Endothelial cell of umbilical vein (primary cell): ENCODE data around the gene GDNF. TPM values are rescaled to one million over a fixed set of nuclear protein-coding genes. Genes with fewer than 3 reads are reported as not detected.
"Not testable (repeated sequence)": the region's sequence is repeated elsewhere in the genome, so short reads cannot be mapped to it uniquely, and the experiment has no call there.

Experiments
- BruUV-seq: library from RNA; stranded (reverse); fragments of 400-500 nt; replicated peaks from 2 replicates; lab custom pipeline; 2021; lab: Mats Ljungman, UMichigan
- CTCF ChIA-PET: fragments of 300-600, 350-600 bp; sonication (Branson Sonifier 250); formaldehyde crosslinking; loops from one replicate; lab custom pipeline; 2021; ENCODE audit warnings: antibody characterized with exemption, inconsistent platforms; lab: Charles Lee
- POLR2A ChIA-PET: fragments of 300-600, 350-600 bp; sonication (Branson Sonifier 250); formaldehyde crosslinking; loops from one replicate; lab custom pipeline; 2021; ENCODE audit warnings: antibody characterized with exemption, inconsistent platforms; lab: Charles Lee
- DNase-seq: peaks from one replicate; pipeline ENCODE4 v3.0.0-alpha.2; 2011; ENCODE audit warnings: low read depth, low spot score
- FAIRE-seq: peaks from 2 replicates; lab custom pipeline; 2011; peaks lifted over from hg19 to GRCh38; lab: Jason Lieb, UNC
- H2AFZ ChIP-seq: 2 replicates; pipeline ENCODE4 v1.6.0; 2012; ENCODE audit warnings: low read depth, low read length, control low read depth, inconsistent platforms
- H3K27ac ChIP-seq: 2 replicates; pipeline ENCODE4 v1.5.1; 2011; ENCODE audit warnings: low read depth, mild to moderate bottlenecking, control low read depth, low read length, moderate library complexity; ENCODE audit not compliant: insufficient read depth
- H3K27me3 ChIP-seq, 2 experiments: 2 replicates each; pipeline versions ENCODE4 v1.6.0 to v1.6.1; 2011; ENCODE audit warnings: low read length in 2 of 2, mixed read lengths in 1 of 2; ENCODE audit not compliant: control insufficient read depth in 2 of 2, insufficient read depth in 2 of 2
- H3K36me3 ChIP-seq, 2 experiments: 2 replicates in 1 of 2; 3 replicates in 1 of 2; pipeline ENCODE4 v1.5.1; 2011; ENCODE audit warnings: low read length in 2 of 2, mild to moderate bottlenecking in 1 of 2, moderate library complexity in 1 of 2; ENCODE audit not compliant: control insufficient read depth in 2 of 2, insufficient read depth in 2 of 2; ENCODE audit errors: extremely low read depth in 1 of 2
- H3K4me1 ChIP-seq: 3 replicates; pipeline ENCODE4 v1.5.1; 2011; ENCODE audit warnings: mild to moderate bottlenecking, low read length; ENCODE audit not compliant: control insufficient read depth, insufficient read depth; ENCODE audit errors: extremely low read depth
- H3K4me2 ChIP-seq: 2 replicates; pipeline ENCODE4 v1.6.1; 2011; ENCODE audit warnings: low read length, control low read depth, mixed read lengths; ENCODE audit not compliant: insufficient read depth
- H3K4me3 ChIP-seq, 3 experiments: fragments of 200-600 bp in 1 of 3; sonication (generic), shearing (Covaris generic) in 1 of 3; replicated peaks in 1 of 3; 2 replicates each; pipeline ENCODE4 v1.5.1; 2011 to 2016; ENCODE audit warnings: control low read depth in 3 of 3, low read length in 3 of 3, mild to moderate bottlenecking in 2 of 3, inconsistent platforms in 1 of 3, low read depth in 1 of 3, moderate library complexity in 1 of 3; ENCODE audit not compliant: insufficient read depth in 1 of 3
- H3K79me2 ChIP-seq: 2 replicates; pipeline ENCODE4 v1.6.0; 2012; ENCODE audit warnings: low read length, inconsistent platforms; ENCODE audit not compliant: control insufficient read depth, insufficient read depth
- H3K9ac ChIP-seq: replicated peaks from 2 replicates; pipeline ENCODE3; 2011; ENCODE audit warnings: low read length, control low read depth; ENCODE audit not compliant: insufficient read depth; ENCODE audit errors: extremely low read depth
- H3K9me1 ChIP-seq: replicated peaks from 3 replicates; pipeline ENCODE4 v1.6.0; 2011; ENCODE audit warnings: mild to moderate bottlenecking, low read length; ENCODE audit not compliant: control insufficient read depth, insufficient read depth; ENCODE audit errors: extremely low read depth
- H3K9me3 ChIP-seq: replicated peaks from 2 replicates; pipeline ENCODE4 v1.5.1; 2012; ENCODE audit warnings: low read length, inconsistent platforms; ENCODE audit not compliant: control insufficient read depth, insufficient read depth
- H4K20me1 ChIP-seq: replicated peaks from 2 replicates; pipeline ENCODE3; 2011; ENCODE audit warnings: mild to moderate bottlenecking, low read length; ENCODE audit not compliant: control insufficient read depth, insufficient read depth; ENCODE audit errors: extremely low read depth
- CTCF ChIP-seq, 2 donors: IDR thresholded peaks; 1 replicate in 1 of 2; 2 replicates in 1 of 2; pipeline ENCODE4 v1.5.1; 2011; ENCODE audit warnings: low read length in 2 of 2, mild to moderate bottlenecking in 2 of 2, moderate library complexity in 2 of 2, control low read depth in 1 of 2, inconsistent platforms in 1 of 2, low read depth in 1 of 2; ENCODE audit not compliant: insufficient read depth in 1 of 2; ENCODE audit errors: extremely low read depth in 1 of 2
- EZH2 ChIP-seq: IDR thresholded peaks from 2 replicates; pipeline ENCODE4 v1.6.1; 2012; ENCODE audit warnings: borderline replicate concordance, low read depth, mild to moderate bottlenecking, moderate library complexity, low read length, inconsistent platforms; ENCODE audit not compliant: severe bottlenecking
- FOS ChIP-seq: IDR thresholded peaks from 2 replicates; pipeline ENCODE4 v1.6.1; 2011; ENCODE audit warnings: mild to moderate bottlenecking, low read length, moderate library complexity, borderline replicate concordance; ENCODE audit not compliant: insufficient read depth
- GATA2 ChIP-seq: IDR thresholded peaks from 2 replicates; pipeline ENCODE4 v1.7.0; 2011; ENCODE audit warnings: low read depth, mild to moderate bottlenecking, moderate library complexity, mixed read lengths, low read length; ENCODE audit not compliant: insufficient read length, insufficient read depth
- JUN ChIP-seq: IDR thresholded peaks from 2 replicates; pipeline ENCODE4 v1.6.1; 2011; ENCODE audit warnings: borderline replicate concordance, low read depth; ENCODE audit not compliant: insufficient read length, insufficient read depth
- MAX ChIP-seq: IDR thresholded peaks from 2 replicates; pipeline ENCODE4 v1.6.1; 2011; ENCODE audit not compliant: insufficient read depth, insufficient read length
- MYC ChIP-seq: IDR thresholded peaks from one replicate; pipeline ENCODE4 v1.6.1; 2011; ENCODE audit warnings: mild to moderate bottlenecking, low read depth, low read length
- POLR2A ChIP-seq: IDR thresholded peaks from 2 replicates; pipeline ENCODE4 v1.6.1; 2012; ENCODE audit warnings: low read depth, mild to moderate bottlenecking, control low read depth, low read length
- POLR2AphosphoS5 ChIP-seq: IDR thresholded peaks from 2 replicates; pipeline ENCODE4 v1.6.1; 2012; ENCODE audit warnings: low read depth, mild to moderate bottlenecking, control low read depth, low read length, moderate library complexity; ENCODE audit not compliant: insufficient read depth
- dilution Hi-C: fragments of 300-500 bp; cut with MboI; formaldehyde crosslinking; loops from one replicate; pipeline ENCODE4 v1.15.0; 2019; ENCODE audit warnings: low sequenced_read_pairs; ENCODE audit not compliant: extremely low pct_ligation_motif_present
- intact Hi-C: fragments of 100-400 bp; cut with micrococcal nuclease; formaldehyde crosslinking; loops from one replicate; pipeline ENCODE4 v1.10.0; 2022
- polyA plus RNA-seq, 4 experiments: library from polyadenylated mRNA; depleted of rRNA in 3 of 4; stranded (reverse) in 3 of 4; unstranded in 1 of 4; fragments of >200 nt; gene quantifications; 2 replicates each; pipeline versions ENCODE4 v1.2.1 to v1.2.3, GENCODE V29; 2011 to 2012; ENCODE audit warnings: missing spikeins in 1 of 4
- total RNA-seq: library from RNA; stranded (reverse); gene quantifications from 2 replicates; pipeline ENCODE4 v1.2.3, GENCODE V29; 2021

The GDNF gene
- total and polyA plus RNA-seq, 2 donors (not counting 3 experiments of a cell fraction or from before 2014, with no cell fraction given), result not detected

- H3K9me1 ChIP-seq, result no peaks in the 10 kb centered on the region
- BruUV-seq, result no TSS peak
- no peak overlapping the region for H3K9ac ChIP-seq
- H3K36me3 ChIP-seq, result no peaks in the 10 kb centered on the region
- dilution Hi-C loops, result no loop called here
- no peak overlapping the region for H3K27ac ChIP-seq
- ChIA-PET CTCF (interaction anchor here (0.7 kb wide), 1 partner anchor 9 kb away, joined by 3 read pairs; no protein-coding TSS in a partner anchor), POLR2A (no interaction called here)
- no peaks in the 10 kb centered on the region for H3K9me3 ChIP-seq
- no peak overlapping the region for H2AFZ ChIP-seq
- intact Hi-C loops, result no loop called here
- H3K4me3 ChIP-seq, result no peak overlapping the region
- FAIRE-seq (peak; percentile 24), DNase-seq (no peak)
- no peaks in the 10 kb centered on the region for H3K4me1 ChIP-seq
- peaks cover 5 to 6% of the 10 kb centered on the region in 2 experiments for H3K27me3 ChIP-seq
- TF ChIP-seq JUN (no peak), FOS (no peak), POLR2A (no peak), GATA2 (no peak), MYC (no peak), MAX (no peak), POLR2AphosphoS5 (no peak), EZH2 (no peak), CTCF (IDR thresholded peaks at IDR 0.05; ENCODE audit: extremely low read depth in 1 of 2, insufficient read depth in 1 of 2, low read depth in 1 of 2, low read length in 2 of 2) (no peak)
- H4K20me1 ChIP-seq, result no peaks in the 10 kb centered on the region
- H3K79me2 ChIP-seq, result no peaks in the 10 kb centered on the region
- no peak overlapping the region for H3K4me2 ChIP-seq
Observed at GRCh38 chr5:37799865-37800421, 39.9 kb downstream of the GDNF start.

GRCh38 chr5:37796435-37796834, 43.4 kb downstream of the GDNF start:
- dilution Hi-C loops, CTCF ChIA-PET, H4K20me1 ChIP-seq, H3K27me3 ChIP-seq, H3K9me1 ChIP-seq, H3K9ac ChIP-seq, DNase-seq, BruUV-seq, FAIRE-seq, H3K4me3 ChIP-seq, H3K36me3 ChIP-seq, H3K79me2 ChIP-seq, H3K4me2 ChIP-seq, intact Hi-C loops, H2AFZ ChIP-seq, H3K27ac ChIP-seq, POLR2A ChIA-PET, H3K4me1 ChIP-seq, H3K9me3 ChIP-seq: not testable (repeated sequence)

GRCh38 chr5:37795292-37795691, 44.5 kb downstream of the GDNF start:
- H3K27me3 ChIP-seq, DNase-seq, H3K27ac ChIP-seq, H3K36me3 ChIP-seq, H3K79me2 ChIP-seq, H3K9me3 ChIP-seq, H3K4me3 ChIP-seq, CTCF ChIA-PET, H3K9me1 ChIP-seq, FAIRE-seq, dilution Hi-C loops, H3K9ac ChIP-seq, H4K20me1 ChIP-seq, H2AFZ ChIP-seq, BruUV-seq, H3K4me1 ChIP-seq, H3K4me2 ChIP-seq, intact Hi-C loops: not testable (repeated sequence)
- POLR2A ChIA-PET, result interaction anchor here (0.9 kb wide), 1 partner anchor 18 kb away, joined by 3 read pairs; no protein-coding TSS in a partner anchor
